ENCODE data around the gene HPX.

HPX gene

GRCh38 chr11:6474413-6474792 is 33.6 kb upstream of the HPX start:
- peak overlapping the region; percentile 56; the same call in 1 of the 2 replicates for H3K4me3 ChIP-seq (replicated peaks; ENCODE audit: low read depth, low read length)
- DNase-seq (ENCODE audit: extremely low read depth, insufficient read length) = no peak
- no peak for TF ChIP-seq CTCF (IDR thresholded peaks at IDR 0.05; ENCODE audit: insufficient read depth, low read length, poor library complexity, severe bottlenecking)
- H3K27me3 ChIP-seq (replicated peaks; ENCODE audit: control insufficient read depth, insufficient read depth, low read length) = no peaks in the 10 kb centered on the region
- H3K36me3 ChIP-seq (ENCODE audit: control insufficient read depth, insufficient read depth, low read length) = peaks cover 23% of the 10 kb centered on the region

- no peak for TF ChIP-seq CTCF (IDR thresholded peaks at IDR 0.05; ENCODE audit: insufficient read depth, low read length, poor library complexity, severe bottlenecking)
- Histone ChIP-seq H3K36me3 (ENCODE audit: control insufficient read depth, insufficient read depth, low read length) (peaks cover 21% of the 10 kb centered on the region), H3K4me3 (replicated peaks; ENCODE audit: low read depth, low read length) (peak within 1 kb of the TSS; percentile 76), H3K27me3 (replicated peaks; ENCODE audit: control insufficient read depth, insufficient read depth, low read length) (no peaks in the 10 kb centered on the region)
- DNase-seq (ENCODE audit: extremely low read depth, insufficient read length) = peak; percentile 78
These were observed 32.9 kb upstream of the HPX start, which contains the start of gene TRIM3 for GRCh38 chr11:6473451-6474412. Gene TRIM3 (minus strand): TSS chr11:6473941. CDS start chr11:6465695, 8,246 bp downstream.

GRCh38 chr11:6472934-6473333 is 32.1 kb upstream of the HPX start:
- Histone ChIP-seq H3K4me3 (replicated peaks; ENCODE audit: low read depth, low read length) (peak overlapping the region; percentile 76), H3K27me3 (replicated peaks; ENCODE audit: control insufficient read depth, insufficient read depth, low read length) (no peaks in the 10 kb centered on the region), H3K36me3 (ENCODE audit: control insufficient read depth, insufficient read depth, low read length) (peaks cover 13% of the 10 kb centered on the region)
- TF ChIP-seq CTCF (IDR thresholded peaks at IDR 0.05; ENCODE audit: insufficient read depth, low read length, poor library complexity, severe bottlenecking) = no peak
- DNase-seq (ENCODE audit: extremely low read depth, insufficient read length) = no peak

- Histone ChIP-seq H3K4me3 (replicated peaks; ENCODE audit: low read depth, low read length) (no peak overlapping the region), H3K36me3 (ENCODE audit: control insufficient read depth, insufficient read depth, low read length) (no peaks in the 10 kb centered on the region), H3K27me3 (replicated peaks; ENCODE audit: control insufficient read depth, insufficient read depth, low read length) (no peaks in the 10 kb centered on the region)
- no peak for DNase-seq (ENCODE audit: extremely low read depth, insufficient read length)
- no peak for TF ChIP-seq CTCF (IDR thresholded peaks at IDR 0.05; ENCODE audit: insufficient read depth, low read length, poor library complexity, severe bottlenecking)
These were observed 28.8 kb upstream of the HPX start for GRCh38 chr11:6469599-6469998.

- Histone ChIP-seq H3K27me3 (replicated peaks; ENCODE audit: control insufficient read depth, insufficient read depth, low read length) (no peaks in the 10 kb centered on the region), H3K36me3 (ENCODE audit: control insufficient read depth, insufficient read depth, low read length) (no peaks in the 10 kb centered on the region), H3K4me3 (replicated peaks; ENCODE audit: low read depth, low read length) (no peak overlapping the region)
- no peak for TF ChIP-seq CTCF (IDR thresholded peaks at IDR 0.05; ENCODE audit: insufficient read depth, low read length, poor library complexity, severe bottlenecking)
- DNase-seq (ENCODE audit: extremely low read depth, insufficient read length) = peak; percentile 59
These were observed 28.1 kb upstream of the HPX start for GRCh38 chr11:6468712-6469495.

Data from GM06990 (cell line).